KMS-11 (cell line): ENCODE results near the gene NPIPA3.

Experiments
- H2AFZ ChIP-seq: fragments of 200-600 bp; sonication (generic); 2 replicates; pipeline ENCODE4 v1.6.1; 2016; ENCODE audit warnings: antibody characterized with exemption, mixed run types, low read depth
- H3K27ac ChIP-seq: fragments of 200-600 bp; sonication (generic); 2 replicates; pipeline ENCODE4 v1.6.1; 2016; ENCODE audit warnings: mild to moderate bottlenecking, mixed run types
- H3K27me3 ChIP-seq: fragments of 200-600 bp; sonication (generic); 2 replicates; pipeline ENCODE4 v1.6.1; 2017; ENCODE audit warnings: mild to moderate bottlenecking, low read depth, mixed run types, moderate library complexity; ENCODE audit not compliant: insufficient read depth
- H3K36me3 ChIP-seq: fragments of 200-600 bp; sonication (generic); 2 replicates; pipeline ENCODE4 v1.6.1; 2017; ENCODE audit warnings: mild to moderate bottlenecking, mixed run types; ENCODE audit not compliant: insufficient read depth
- H3K4me1 ChIP-seq: fragments of 200-600 bp; sonication (generic); 2 replicates; pipeline ENCODE4 v1.6.1; 2016; ENCODE audit warnings: mild to moderate bottlenecking, low read depth, mixed run types; ENCODE audit not compliant: poor library complexity, severe bottlenecking
- H3K4me2 ChIP-seq: fragments of 200-600 bp; sonication (generic); 2 replicates; pipeline ENCODE4 v1.7.0; 2016; ENCODE audit warnings: mild to moderate bottlenecking, mixed run types
- H3K4me3 ChIP-seq: fragments of 200-600 bp; sonication (generic); IDR thresholded peaks from 2 replicates; pipeline ENCODE4 v1.6.1; 2017; ENCODE audit warnings: low read depth, low read length, mixed read lengths; ENCODE audit not compliant: insufficient read depth
- H3K79me2 ChIP-seq: fragments of 200-600 bp; sonication (generic); 2 replicates; pipeline ENCODE4 v1.6.1; 2016; ENCODE audit warnings: low read depth, mixed run types; ENCODE audit not compliant: insufficient read depth
- H3K9ac ChIP-seq: fragments of 200-600 bp; sonication (generic); 2 replicates; pipeline ENCODE4 v1.6.1; 2016; ENCODE audit warnings: mild to moderate bottlenecking, mixed run types
- H4K20me1 ChIP-seq: fragments of 200-600 bp; sonication (generic); 2 replicates; pipeline ENCODE4 v1.6.1; 2016; ENCODE audit warnings: mild to moderate bottlenecking, mixed run types; ENCODE audit not compliant: insufficient read depth
- CTCF ChIP-seq: fragments of 200-600 bp; sonication (generic); conservative IDR thresholded peaks from 2 replicates; pipeline ENCODE4 v1.6.1; 2017; ENCODE audit warnings: low read depth, mild to moderate bottlenecking, antibody characterized with exemption, low read length, moderate library complexity, mixed read lengths

NPIPA3 gene

GRCh38 chr16:14669776-14670175 lies 33.4 kb upstream of the NPIPA3 start:
- H3K27me3 ChIP-seq: no peaks in the 10 kb centered on the region
- H3K36me3 ChIP-seq: peaks cover 3% of the 10 kb centered on the region; the same call in 1 of the 2 replicates
- no peak overlapping the region for H2AFZ ChIP-seq
- no peak overlapping the region for H3K9ac ChIP-seq
- no peak for TF ChIP-seq CTCF
- no peak overlapping the region for H3K4me3 ChIP-seq
- no peak overlapping the region for H3K4me2 ChIP-seq
- no peaks in the 10 kb centered on the region for H3K79me2 ChIP-seq
- no peaks in the 10 kb centered on the region for H4K20me1 ChIP-seq
- peaks cover 15% of the 10 kb centered on the region for H3K4me1 ChIP-seq
- H3K27ac ChIP-seq: no peak overlapping the region

GRCh38 chr16:14672403-14672971 lies 30.7 kb upstream of the NPIPA3 start:
- no peak for TF ChIP-seq CTCF
- H3K27me3 ChIP-seq: no peaks in the 10 kb centered on the region
- H2AFZ ChIP-seq: no peak overlapping the region
- H3K4me3 ChIP-seq: no peak overlapping the region
- H3K36me3 ChIP-seq: no peaks in the 10 kb centered on the region
- H3K4me1 ChIP-seq: peaks cover 15% of the 10 kb centered on the region
- no peaks in the 10 kb centered on the region for H4K20me1 ChIP-seq
- no peak overlapping the region for H3K9ac ChIP-seq
- no peak overlapping the region; the same call in 1 of the 2 replicates for H3K4me2 ChIP-seq
- no peak overlapping the region for H3K27ac ChIP-seq
- H3K79me2 ChIP-seq: no peaks in the 10 kb centered on the region

- no peak overlapping the region for H3K27ac ChIP-seq
- H3K36me3 ChIP-seq: no peaks in the 10 kb centered on the region
- H3K4me3 ChIP-seq: no peak overlapping the region
- no peaks in the 10 kb centered on the region for H3K79me2 ChIP-seq
- no peaks in the 10 kb centered on the region for H4K20me1 ChIP-seq
- no peak overlapping the region for H3K9ac ChIP-seq
- H3K4me2 ChIP-seq: no peak overlapping the region
- TF ChIP-seq CTCF: no peak
- H2AFZ ChIP-seq: no peak overlapping the region
- H3K27me3 ChIP-seq: no peaks in the 10 kb centered on the region
- peaks cover 15% of the 10 kb centered on the region for H3K4me1 ChIP-seq
Measured at GRCh38 chr16:14676633-14677032, 26.6 kb upstream of the NPIPA3 start.

GRCh38 chr16:14677627-14678026 lies 25.6 kb upstream of the NPIPA3 start:
- no peak for TF ChIP-seq CTCF
- Histone ChIP-seq H3K27ac (no peak overlapping the region), H3K27me3 (no peaks in the 10 kb centered on the region), H3K79me2 (no peaks in the 10 kb centered on the region), H4K20me1 (no peaks in the 10 kb centered on the region), H3K4me2 (no peak overlapping the region), H3K36me3 (no peaks in the 10 kb centered on the region), H3K4me1 (peaks cover 6% of the 10 kb centered on the region), H3K4me3 (no peak overlapping the region), H2AFZ (no peak overlapping the region), H3K9ac (no peak overlapping the region)
